HCT116 (cell line): ENCODE data around the gene EML4.

Experiments
- CBX3 ChIP-seq: IDR thresholded peaks from 2 replicates; pipeline ENCODE4 v1.6.1; 2012; ENCODE audit warnings: low read depth
- CTCF ChIP-seq, 3 experiments: fragments of 200-600 bp in 1 of 3; sonication (generic) in 1 of 3; IDR thresholded peaks in 2 of 3; conservative IDR thresholded peaks in 1 of 3; 2 replicates each; pipeline ENCODE4 v1.5.1; 2012 to 2017; ENCODE audit warnings: low read depth in 2 of 3, low read length in 2 of 3, antibody characterized with exemption in 1 of 3, borderline replicate concordance in 1 of 3, control low read depth in 1 of 3, mild to moderate bottlenecking in 1 of 3, mixed read lengths in 1 of 3, mixed run types in 1 of 3, moderate library complexity in 1 of 3; ENCODE audit not compliant: insufficient read depth in 1 of 3
- JUND ChIP-seq: IDR thresholded peaks from 2 replicates; pipeline ENCODE4 v1.6.1; 2012
- SP1 ChIP-seq: IDR thresholded peaks from 2 replicates; pipeline ENCODE4 v1.6.1; 2012; ENCODE audit warnings: low read depth
- ZFX ChIP-seq: fragments of 450-650 bp; IDR thresholded peaks from 2 replicates; pipeline ENCODE4 v1.6.1; 2017
- TF ChIP-seq, protein P1 (sequence below): IDR thresholded peaks from 2 replicates; pipeline ENCODE4 v1.6.1; 2012; ENCODE audit warnings: low read depth

- TF ChIP-seq ZFX (no peak), CTCF (IDR thresholded peaks at IDR 0.05 in 2 of 3, conservative IDR thresholded peaks at IDR 0.05 in 1 of 3; ENCODE audit: borderline replicate concordance in 1 of 3, insufficient read depth in 1 of 3, low read depth in 2 of 3, low read length in 2 of 3) (no peak), CBX3 (no peak), JUND (no peak), SP1 (no peak)
- TF ChIP-seq, protein P1, sequence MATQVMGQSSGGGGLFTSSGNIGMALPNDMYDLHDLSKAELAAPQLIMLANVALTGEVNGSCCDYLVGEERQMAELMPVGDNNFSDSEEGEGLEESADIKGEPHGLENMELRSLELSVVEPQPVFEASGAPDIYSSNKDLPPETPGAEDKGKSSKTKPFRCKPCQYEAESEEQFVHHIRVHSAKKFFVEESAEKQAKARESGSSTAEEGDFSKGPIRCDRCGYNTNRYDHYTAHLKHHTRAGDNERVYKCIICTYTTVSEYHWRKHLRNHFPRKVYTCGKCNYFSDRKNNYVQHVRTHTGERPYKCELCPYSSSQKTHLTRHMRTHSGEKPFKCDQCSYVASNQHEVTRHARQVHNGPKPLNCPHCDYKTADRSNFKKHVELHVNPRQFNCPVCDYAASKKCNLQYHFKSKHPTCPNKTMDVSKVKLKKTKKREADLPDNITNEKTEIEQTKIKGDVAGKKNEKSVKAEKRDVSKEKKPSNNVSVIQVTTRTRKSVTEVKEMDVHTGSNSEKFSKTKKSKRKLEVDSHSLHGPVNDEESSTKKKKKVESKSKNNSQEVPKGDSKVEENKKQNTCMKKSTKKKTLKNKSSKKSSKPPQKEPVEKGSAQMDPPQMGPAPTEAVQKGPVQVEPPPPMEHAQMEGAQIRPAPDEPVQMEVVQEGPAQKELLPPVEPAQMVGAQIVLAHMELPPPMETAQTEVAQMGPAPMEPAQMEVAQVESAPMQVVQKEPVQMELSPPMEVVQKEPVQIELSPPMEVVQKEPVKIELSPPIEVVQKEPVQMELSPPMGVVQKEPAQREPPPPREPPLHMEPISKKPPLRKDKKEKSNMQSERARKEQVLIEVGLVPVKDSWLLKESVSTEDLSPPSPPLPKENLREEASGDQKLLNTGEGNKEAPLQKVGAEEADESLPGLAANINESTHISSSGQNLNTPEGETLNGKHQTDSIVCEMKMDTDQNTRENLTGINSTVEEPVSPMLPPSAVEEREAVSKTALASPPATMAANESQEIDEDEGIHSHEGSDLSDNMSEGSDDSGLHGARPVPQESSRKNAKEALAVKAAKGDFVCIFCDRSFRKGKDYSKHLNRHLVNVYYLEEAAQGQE: no peak
These were observed 28.7 kb upstream of the EML4 start for GRCh38 chr2:42140496-42140895.
